Measurements from ENCODE around the gene EME2. TPM values are rescaled to one million over a fixed set of nuclear protein-coding genes. Genes with fewer than 3 reads are reported as not detected.
A peak's percentile ranks its signal among the peaks of the same experiment; 100 is the strongest.

EME2 gene
- total and polyA plus RNA-seq, 7 experiments from 2014 or later = 0.59 to 47.5 (median 32.5) TPM

GRCh38 chr16:1745181-1745899, 27.3 kb upstream of the EME2 start:
- Histone ChIP-seq H3K27me3 (ENCODE audit: control insufficient read depth in 2 of 2, insufficient read depth in 2 of 2, low read length in 2 of 2) (no peaks in the 10 kb centered on the region), H3K4me1 (ENCODE audit: control insufficient read depth in 2 of 2, insufficient read depth in 2 of 2, low read length in 2 of 2) (no peaks in the 10 kb centered on the region), H3K27ac (ENCODE audit: low read depth, low read length) (no peak overlapping the region), H3K9me3 (ENCODE audit: control insufficient read depth in 2 of 3, low read length in 3 of 3) (no peaks in the 10 kb centered on the region), H3K4me3 (ENCODE audit: low read length) (no peak overlapping the region), H3K36me3 (ENCODE audit: control insufficient read depth in 2 of 3, insufficient read depth in 3 of 3, low read length in 3 of 3) (peaks cover 5 to 88% (median 5%) of the 10 kb centered on the region in 3 experiments)
- ChIA-PET POLR2A (interaction anchor here (1.5 kb wide), 1 partner anchor 10 kb away, joined by 3 read pairs; no protein-coding TSS in a partner anchor), CTCF (no interaction called here)
- Mint-ChIP-seq H3K27ac (no peak overlapping the region), H3K4me1 (peaks cover 0 to 3% (median 0%) of the 10 kb centered on the region in 7 donors), H3K27me3 (no peaks in the 10 kb centered on the region), H3K9me3 (no peaks in the 10 kb centered on the region), H3K36me3 (peaks cover 0 to 13% (median 3%) of the 10 kb centered on the region in 5 donors), H3K4me3 (no peak overlapping the region)
- ATAC-seq (no peak), DNase-seq (no peak)
- intact Hi-C loops (cut with micrococcal nuclease) = no loop called here

GRCh38 chr16:1745900-1746692, 26.5 kb upstream of the EME2 start:
- H3K4me3 ChIP-seq (ENCODE audit: low read length) = no peak overlapping the region
- H3K9me3 Mint-ChIP-seq = no peaks in the 10 kb centered on the region
- H3K36me3 Mint-ChIP-seq = peaks cover 0 to 13% (median 3%) of the 10 kb centered on the region in 5 donors
- H3K9me3 ChIP-seq (ENCODE audit: control insufficient read depth in 2 of 3, low read length in 3 of 3) = no peaks in the 10 kb centered on the region
- no peak overlapping the region for H3K27ac Mint-ChIP-seq
- ChIA-PET POLR2A (interaction anchor here (1.5 kb wide), 1 partner anchor 10 kb away, joined by 3 read pairs; no protein-coding TSS in a partner anchor), CTCF (no interaction called here)
- peaks cover 5 to 87% (median 5%) of the 10 kb centered on the region in 3 experiments for H3K36me3 ChIP-seq (ENCODE audit: control insufficient read depth in 2 of 3, insufficient read depth in 3 of 3, low read length in 3 of 3)
- H3K4me1 ChIP-seq (ENCODE audit: control insufficient read depth in 2 of 2, insufficient read depth in 2 of 2, low read length in 2 of 2) = no peaks in the 10 kb centered on the region
- no peaks in the 10 kb centered on the region for H3K27me3 ChIP-seq (ENCODE audit: control insufficient read depth in 2 of 2, insufficient read depth in 2 of 2, low read length in 2 of 2)
- H3K4me1 Mint-ChIP-seq = peaks cover 0 to 3% (median 0%) of the 10 kb centered on the region in 7 donors
- ATAC-seq = no peak
- no peak for DNase-seq
- H3K4me3 Mint-ChIP-seq = no peak overlapping the region
- no peak overlapping the region for H3K27ac ChIP-seq (ENCODE audit: low read depth, low read length)
- H3K27me3 Mint-ChIP-seq = no peaks in the 10 kb centered on the region
- intact Hi-C loops (cut with micrococcal nuclease) = no loop called here

GRCh38 chr16:1746693-1747195, 25.9 kb upstream of the EME2 start:
- Mint-ChIP-seq H3K27me3 (no peaks in the 10 kb centered on the region), H3K4me3 (no peak overlapping the region), H3K4me1 (peaks cover 0 to 3% (median 0%) of the 10 kb centered on the region in 7 donors), H3K36me3 (peaks cover 0 to 18% (median 3%) of the 10 kb centered on the region in 5 donors), H3K27ac (no peak overlapping the region), H3K9me3 (no peaks in the 10 kb centered on the region)
- H3K4me3 ChIP-seq (ENCODE audit: low read length) = no peak overlapping the region
- ChIA-PET POLR2A (no interaction called here), CTCF (no interaction called here)
- no peaks in the 10 kb centered on the region for H3K4me1 ChIP-seq (ENCODE audit: control insufficient read depth in 2 of 2, insufficient read depth in 2 of 2, low read length in 2 of 2)
- intact Hi-C loops (cut with micrococcal nuclease) = no loop called here
- DNase-seq = no peak
- no peaks in the 10 kb centered on the region for H3K27me3 ChIP-seq (ENCODE audit: control insufficient read depth in 2 of 2, insufficient read depth in 2 of 2, low read length in 2 of 2)
- no peak for ATAC-seq
- no peaks in the 10 kb centered on the region for H3K9me3 ChIP-seq (ENCODE audit: control insufficient read depth in 2 of 3, low read length in 3 of 3)
- peaks cover 5 to 86% (median 5%) of the 10 kb centered on the region in 3 experiments for H3K36me3 ChIP-seq (ENCODE audit: control insufficient read depth in 2 of 3, insufficient read depth in 3 of 3, low read length in 3 of 3)
- no peak overlapping the region for H3K27ac ChIP-seq (ENCODE audit: low read depth, low read length)

- H3K4me1 ChIP-seq (ENCODE audit: control insufficient read depth in 2 of 2, insufficient read depth in 2 of 2, low read length in 2 of 2) = no peaks in the 10 kb centered on the region
- H3K27ac ChIP-seq (ENCODE audit: low read depth, low read length) = no peak overlapping the region
- ATAC-seq (no peak), DNase-seq (no peak)
- H3K27me3 ChIP-seq (ENCODE audit: control insufficient read depth in 2 of 2, insufficient read depth in 2 of 2, low read length in 2 of 2) = no peaks in the 10 kb centered on the region
- H3K9me3 ChIP-seq (ENCODE audit: control insufficient read depth in 2 of 3, low read length in 3 of 3) = no peaks in the 10 kb centered on the region
- H3K36me3 ChIP-seq (ENCODE audit: control insufficient read depth in 2 of 3, insufficient read depth in 3 of 3, low read length in 3 of 3) = peaks cover 5 to 91% (median 5%) of the 10 kb centered on the region in 3 experiments
- Mint-ChIP-seq H3K36me3 (peaks cover 0 to 25% (median 3%) of the 10 kb centered on the region in 5 donors), H3K4me1 (peaks cover 0 to 3% (median 0%) of the 10 kb centered on the region in 7 donors), H3K9me3 (no peaks in the 10 kb centered on the region), H3K4me3 (no peak overlapping the region), H3K27ac (no peak overlapping the region), H3K27me3 (no peaks in the 10 kb centered on the region)
- intact Hi-C loops (cut with micrococcal nuclease) = no loop called here
- H3K4me3 ChIP-seq (ENCODE audit: low read length) = no peak overlapping the region
- ChIA-PET CTCF (no interaction called here), POLR2A (no interaction called here)
Observed at GRCh38 chr16:1747934-1748333, 24.7 kb upstream of the EME2 start.

- Mint-ChIP-seq H3K36me3 (peaks cover 0 to 25% (median 3%) of the 10 kb centered on the region in 5 donors), H3K9me3 (no peaks in the 10 kb centered on the region), H3K4me3 (no peak overlapping the region), H3K4me1 (peaks cover 0 to 3% (median 0%) of the 10 kb centered on the region in 7 donors), H3K27ac (peak overlapping the region in 1 of 9 donors; percentile 56), H3K27me3 (no peaks in the 10 kb centered on the region)
- POLR2A ChIA-PET = no interaction called here
- Histone ChIP-seq H3K9me3 (ENCODE audit: control insufficient read depth in 2 of 3, low read length in 3 of 3) (no peaks in the 10 kb centered on the region), H3K4me3 (ENCODE audit: low read length) (no peak overlapping the region), H3K36me3 (ENCODE audit: control insufficient read depth in 2 of 3, insufficient read depth in 3 of 3, low read length in 3 of 3) (peaks cover 5 to 84% (median 5%) of the 10 kb centered on the region in 3 experiments), H3K4me1 (ENCODE audit: control insufficient read depth in 2 of 2, insufficient read depth in 2 of 2, low read length in 2 of 2) (no peaks in the 10 kb centered on the region), H3K27ac (ENCODE audit: low read depth, low read length) (no peak overlapping the region), H3K27me3 (ENCODE audit: control insufficient read depth in 2 of 2, insufficient read depth in 2 of 2, low read length in 2 of 2) (no peaks in the 10 kb centered on the region)
- no peak for ATAC-seq
- DNase-seq = no peak
- intact Hi-C loops (cut with micrococcal nuclease) = no loop called here
- CTCF ChIA-PET = interaction anchor here (0.7 kb wide), 1 partner anchor 51 kb away, joined by 3 read pairs; no protein-coding TSS in a partner anchor
Observed at GRCh38 chr16:1749152-1750117, 23.2 kb upstream of the EME2 start.

GRCh38 chr16:1751946-1752345, 20.7 kb upstream of the EME2 start:
- CTCF ChIA-PET = no interaction called here
- Histone ChIP-seq H3K27ac (ENCODE audit: low read depth, low read length) (no peak overlapping the region), H3K27me3 (ENCODE audit: control insufficient read depth in 2 of 2, insufficient read depth in 2 of 2, low read length in 2 of 2) (no peaks in the 10 kb centered on the region), H3K9me3 (ENCODE audit: control insufficient read depth in 2 of 3, low read length in 3 of 3) (no peaks in the 10 kb centered on the region), H3K4me3 (ENCODE audit: low read length) (no peak overlapping the region), H3K36me3 (ENCODE audit: control insufficient read depth in 2 of 3, insufficient read depth in 3 of 3, low read length in 3 of 3) (peaks cover 0 to 69% (median 5%) of the 10 kb centered on the region in 3 experiments), H3K4me1 (ENCODE audit: control insufficient read depth in 2 of 2, insufficient read depth in 2 of 2, low read length in 2 of 2) (no peaks in the 10 kb centered on the region)
- Mint-ChIP-seq H3K27ac (no peak overlapping the region), H3K4me3 (no peak overlapping the region), H3K27me3 (no peaks in the 10 kb centered on the region), H3K9me3 (no peaks in the 10 kb centered on the region), H3K4me1 (peaks cover 0 to 12% (median 7%) of the 10 kb centered on the region in 7 donors), H3K36me3 (peaks cover 0 to 22% (median 0%) of the 10 kb centered on the region in 5 donors)
- POLR2A ChIA-PET = no interaction called here
- ATAC-seq (no peak), DNase-seq (no peak)
- intact Hi-C loops (cut with micrococcal nuclease) = no loop called here

Data from naive thymus-derived CD4-positive, alpha-beta T cell (primary cell).